Measurements from ENCODE around the gene FUT2.

FUT2 gene

DNA sequence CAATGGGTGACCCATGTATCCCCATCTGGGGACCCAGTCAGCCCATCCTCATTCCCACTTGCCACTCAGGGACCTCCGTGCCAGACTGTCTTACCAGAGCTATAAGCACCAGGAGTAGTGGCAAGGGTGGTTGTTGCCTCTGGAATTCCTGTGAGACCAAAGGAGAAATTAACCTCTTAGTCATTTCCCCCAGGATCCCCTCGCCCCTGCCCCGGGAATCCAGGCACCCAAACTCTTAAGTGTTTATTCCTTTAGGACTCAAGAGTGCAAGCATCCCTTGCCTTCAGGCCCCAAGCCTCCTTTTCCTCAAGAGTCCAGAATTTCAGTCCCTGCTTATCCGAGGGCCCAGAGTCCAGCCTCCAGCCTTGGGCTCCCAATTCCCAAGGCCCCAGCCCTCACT is 32.1 kb upstream of the FUT2 start:
- TF ChIP-seq, protein P1, sequence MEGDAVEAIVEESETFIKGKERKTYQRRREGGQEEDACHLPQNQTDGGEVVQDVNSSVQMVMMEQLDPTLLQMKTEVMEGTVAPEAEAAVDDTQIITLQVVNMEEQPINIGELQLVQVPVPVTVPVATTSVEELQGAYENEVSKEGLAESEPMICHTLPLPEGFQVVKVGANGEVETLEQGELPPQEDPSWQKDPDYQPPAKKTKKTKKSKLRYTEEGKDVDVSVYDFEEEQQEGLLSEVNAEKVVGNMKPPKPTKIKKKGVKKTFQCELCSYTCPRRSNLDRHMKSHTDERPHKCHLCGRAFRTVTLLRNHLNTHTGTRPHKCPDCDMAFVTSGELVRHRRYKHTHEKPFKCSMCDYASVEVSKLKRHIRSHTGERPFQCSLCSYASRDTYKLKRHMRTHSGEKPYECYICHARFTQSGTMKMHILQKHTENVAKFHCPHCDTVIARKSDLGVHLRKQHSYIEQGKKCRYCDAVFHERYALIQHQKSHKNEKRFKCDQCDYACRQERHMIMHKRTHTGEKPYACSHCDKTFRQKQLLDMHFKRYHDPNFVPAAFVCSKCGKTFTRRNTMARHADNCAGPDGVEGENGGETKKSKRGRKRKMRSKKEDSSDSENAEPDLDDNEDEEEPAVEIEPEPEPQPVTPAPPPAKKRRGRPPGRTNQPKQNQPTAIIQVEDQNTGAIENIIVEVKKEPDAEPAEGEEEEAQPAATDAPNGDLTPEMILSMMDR (IDR thresholded peaks at IDR 0.05; ENCODE audit: insufficient read depth, low read depth, low read length, missing control alignments), result no peak
- no peak overlapping the region for H3K4me3 ChIP-seq (ENCODE audit: low read length)
- DNase-seq (ENCODE audit: low read depth), result no peak

DNA sequence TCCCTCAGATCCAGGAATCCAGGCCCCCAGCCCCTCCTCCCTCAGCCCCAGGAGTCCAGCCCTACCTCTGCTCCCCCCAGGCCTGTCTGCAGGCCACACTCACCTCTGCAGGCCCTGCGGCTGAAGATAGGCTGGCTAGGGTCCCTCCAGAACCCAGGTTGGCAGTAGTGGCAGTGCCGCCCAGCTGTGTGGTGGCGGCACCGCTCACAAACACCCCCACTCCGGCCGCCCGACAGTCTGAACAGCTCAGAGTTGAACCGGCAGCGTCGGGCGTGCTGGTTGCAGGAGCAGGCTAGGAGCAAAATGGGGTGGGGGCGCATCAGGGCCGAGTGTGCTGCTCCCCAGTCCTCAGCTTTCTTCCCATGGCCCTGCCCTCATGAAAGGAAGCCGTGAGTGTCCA is 31.3 kb upstream of the FUT2 start:
- H3K4me3 ChIP-seq (ENCODE audit: low read length), result no peak overlapping the region
- TF ChIP-seq, protein P1 (IDR thresholded peaks at IDR 0.05; ENCODE audit: insufficient read depth, low read depth, low read length, missing control alignments), result no peak
- no peak for DNase-seq (ENCODE audit: low read depth)

DNA sequence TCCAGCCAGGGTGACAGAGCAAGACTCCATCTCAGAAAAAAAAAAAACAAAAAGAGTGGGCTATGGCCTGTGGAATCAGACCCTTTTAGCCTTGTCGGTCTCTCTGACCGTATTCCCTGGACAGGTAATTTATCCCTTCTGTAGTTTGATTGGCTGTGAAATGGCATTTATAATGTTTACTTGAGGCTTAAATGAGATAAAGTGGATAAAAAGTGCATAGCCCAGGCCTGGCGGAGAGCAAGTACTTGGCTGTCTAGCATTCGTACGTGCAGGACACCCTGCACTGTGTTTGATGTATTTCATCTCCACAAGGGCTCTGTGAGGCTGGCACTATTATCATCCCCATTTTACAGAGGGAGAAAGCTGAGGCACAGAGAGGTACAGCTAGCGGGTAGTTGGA is 30.0 kb upstream of the FUT2 start:
- no peak overlapping the region for H3K4me3 ChIP-seq (ENCODE audit: low read length)
- DNase-seq (ENCODE audit: low read depth), result no peak
- TF ChIP-seq, protein P1 (IDR thresholded peaks at IDR 0.05; ENCODE audit: insufficient read depth, low read depth, low read length, missing control alignments), result no peak

DNA sequence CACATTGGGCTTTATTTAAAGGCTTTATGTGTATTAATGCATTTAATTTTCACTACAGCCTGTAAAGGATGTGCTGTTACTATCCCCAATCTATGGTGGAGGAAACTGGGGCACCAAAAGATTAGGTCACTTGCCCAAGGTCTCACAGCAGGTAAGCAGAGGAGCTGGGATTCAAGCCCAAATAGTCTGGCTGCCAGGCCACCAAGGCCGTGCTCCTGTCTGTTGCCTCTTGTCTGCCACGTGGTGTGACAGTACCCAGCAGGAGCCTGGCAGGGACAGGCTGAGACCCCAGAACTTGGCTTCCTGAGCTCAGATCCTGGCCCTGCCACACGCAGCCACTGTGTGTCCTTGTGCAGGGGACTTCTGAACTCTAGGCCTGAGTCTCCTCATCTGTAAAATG is 27.4 kb upstream of the FUT2 start:
- TF ChIP-seq, protein P1 (IDR thresholded peaks at IDR 0.05; ENCODE audit: insufficient read depth, low read depth, low read length, missing control alignments), result no peak
- no peak for DNase-seq (ENCODE audit: low read depth)
- H3K4me3 ChIP-seq (ENCODE audit: low read length), result no peak overlapping the region

DNA sequence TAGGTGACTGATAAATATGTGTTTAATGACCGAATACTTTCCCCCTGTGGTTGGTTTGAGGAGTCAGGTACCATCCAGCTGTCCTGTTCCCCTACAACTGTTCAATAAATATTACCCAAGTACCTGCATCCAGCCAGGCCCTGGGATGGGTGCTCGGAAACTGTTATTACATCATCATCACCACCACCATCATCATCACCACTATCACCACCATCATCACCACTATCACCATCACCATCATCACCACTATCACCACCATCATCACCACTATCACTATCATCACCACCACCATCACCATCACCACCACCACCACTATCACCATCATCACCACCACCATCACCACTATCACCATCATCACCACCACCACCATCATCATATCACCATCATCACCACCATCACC is 27.0 kb upstream of the FUT2 start:
- TF ChIP-seq, protein P1 (IDR thresholded peaks at IDR 0.05; ENCODE audit: insufficient read depth, low read depth, low read length, missing control alignments), result no peak
- DNase-seq (ENCODE audit: low read depth), result no peak
- no peak overlapping the region for H3K4me3 ChIP-seq (ENCODE audit: low read length)

DNA sequence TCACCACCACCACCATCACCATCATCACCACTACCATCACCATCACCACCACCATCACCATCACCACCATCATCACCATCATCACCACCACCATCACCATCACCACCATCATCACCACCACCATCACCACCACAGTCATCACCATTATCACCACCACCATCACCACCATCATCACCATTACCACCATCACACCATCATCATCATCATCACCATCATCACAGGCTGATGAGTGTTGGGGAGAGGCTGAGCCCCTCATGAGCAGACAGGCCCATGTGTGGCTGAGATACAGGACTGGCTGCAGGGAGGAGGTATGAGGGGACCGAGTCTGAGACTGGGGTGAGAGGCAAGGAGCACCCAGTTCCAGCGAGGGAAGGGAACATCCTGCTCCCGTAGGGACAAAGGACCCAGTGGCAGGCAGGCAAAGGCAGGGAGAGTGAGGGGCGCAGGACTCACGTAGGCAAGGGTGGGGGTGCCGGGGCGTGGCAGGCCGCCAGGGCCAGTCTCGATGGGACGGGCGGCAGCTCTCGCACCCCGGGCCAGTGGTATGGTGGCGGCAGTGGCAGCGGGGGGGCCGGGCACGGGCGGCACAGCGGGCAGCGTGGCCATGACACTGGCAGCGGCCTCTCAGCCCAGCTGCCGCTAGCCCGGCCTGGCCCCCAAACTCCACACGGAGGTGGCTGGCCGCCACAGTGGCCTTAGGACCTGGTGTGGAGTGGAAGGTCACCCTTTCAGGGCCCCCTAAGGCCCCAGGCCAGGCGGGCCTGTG is 25.7 kb upstream of the FUT2 start:
- DNase-seq (ENCODE audit: low read depth), result no peak
- TF ChIP-seq, protein P1 (IDR thresholded peaks at IDR 0.05; ENCODE audit: insufficient read depth, low read depth, low read length, missing control alignments), result no peak
- no peak overlapping the region for H3K4me3 ChIP-seq (ENCODE audit: low read length)

Data from epithelial cell of esophagus (primary cell).